Osteocyte (in vitro differentiated cells): ENCODE results near the gene CLIP1. TPM values are rescaled to one million over a fixed set of nuclear protein-coding genes. Genes with fewer than 3 reads are reported as not detected.

Source experiments
- DNase-seq: peaks from one replicate; pipeline ENCODE4 v3.0.0; 2021; ENCODE audit warnings: mixed read lengths; ENCODE audit not compliant: unreplicated experiment; ENCODE audit errors: extremely low spot score
- H3K27ac Mint-ChIP-seq: one replicate; pipeline ENCODE4 v1.8.0; 2021; ENCODE audit warnings: mild to moderate bottlenecking, mixed read lengths; ENCODE audit not compliant: unreplicated experiment
- H3K27me3 Mint-ChIP-seq: one replicate; pipeline ENCODE4 v1.8.0; 2021; ENCODE audit warnings: mixed read lengths; ENCODE audit not compliant: unreplicated experiment
- H3K36me3 Mint-ChIP-seq: one replicate; pipeline ENCODE4 v1.8.0; 2021; ENCODE audit warnings: mixed read lengths; ENCODE audit not compliant: unreplicated experiment
- H3K4me1 Mint-ChIP-seq: one replicate; pipeline ENCODE4 v1.8.0; 2021; ENCODE audit warnings: mixed read lengths; ENCODE audit not compliant: unreplicated experiment
- H3K4me3 Mint-ChIP-seq: one replicate; pipeline ENCODE4 v1.8.0; 2021; ENCODE audit warnings: mild to moderate bottlenecking, moderate library complexity, mixed read lengths; ENCODE audit not compliant: unreplicated experiment
- H3K9me3 Mint-ChIP-seq: one replicate; pipeline ENCODE4 v1.8.0; 2021; ENCODE audit warnings: mixed read lengths; ENCODE audit not compliant: unreplicated experiment
- total RNA-seq: library from RNA; stranded (reverse); gene quantifications from 2 replicates; pipeline ENCODE4 v1.2.1, GENCODE V29; 2021
- TF ChIP-seq, protein P1 (sequence below): fragments of 200-600 bp; sonication (generic); IDR thresholded peaks from 2 replicates; pipeline ENCODE4 v1.5.0; 2021; ENCODE audit warnings: antibody characterized with exemption, mild to moderate bottlenecking, moderate library complexity

Gene CLIP1
- total RNA-seq, 1 donor from 2014 or later, result 100.0 TPM

DNA sequence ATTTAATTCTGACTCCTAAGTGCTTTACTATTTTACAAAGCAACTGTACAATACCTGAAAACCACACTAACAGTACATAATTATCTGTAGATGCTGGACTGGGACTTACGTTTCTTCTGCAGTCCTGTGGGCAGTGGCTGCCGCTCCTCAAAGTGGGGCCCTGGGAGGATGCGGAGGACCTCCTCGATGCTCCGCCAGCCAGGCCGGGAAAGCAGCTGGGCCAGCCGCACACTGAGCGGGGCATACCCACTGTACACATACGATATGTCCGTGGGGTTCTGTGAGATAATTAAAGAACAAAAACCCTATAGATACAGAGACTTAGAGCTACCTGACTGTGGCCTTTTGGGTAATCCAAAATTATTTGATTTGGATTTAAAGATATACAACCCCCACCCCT, 189.8 kb downstream of the CLIP1 start:
- Mint-ChIP-seq H3K4me3 (no peak overlapping the region), H3K36me3 (peaks cover 31% of the 10 kb centered on the region), H3K27ac (no peak overlapping the region), H3K9me3 (no peaks in the 10 kb centered on the region), H3K4me1 (no peaks in the 10 kb centered on the region), H3K27me3 (no peaks in the 10 kb centered on the region)
- TF ChIP-seq, protein P1, sequence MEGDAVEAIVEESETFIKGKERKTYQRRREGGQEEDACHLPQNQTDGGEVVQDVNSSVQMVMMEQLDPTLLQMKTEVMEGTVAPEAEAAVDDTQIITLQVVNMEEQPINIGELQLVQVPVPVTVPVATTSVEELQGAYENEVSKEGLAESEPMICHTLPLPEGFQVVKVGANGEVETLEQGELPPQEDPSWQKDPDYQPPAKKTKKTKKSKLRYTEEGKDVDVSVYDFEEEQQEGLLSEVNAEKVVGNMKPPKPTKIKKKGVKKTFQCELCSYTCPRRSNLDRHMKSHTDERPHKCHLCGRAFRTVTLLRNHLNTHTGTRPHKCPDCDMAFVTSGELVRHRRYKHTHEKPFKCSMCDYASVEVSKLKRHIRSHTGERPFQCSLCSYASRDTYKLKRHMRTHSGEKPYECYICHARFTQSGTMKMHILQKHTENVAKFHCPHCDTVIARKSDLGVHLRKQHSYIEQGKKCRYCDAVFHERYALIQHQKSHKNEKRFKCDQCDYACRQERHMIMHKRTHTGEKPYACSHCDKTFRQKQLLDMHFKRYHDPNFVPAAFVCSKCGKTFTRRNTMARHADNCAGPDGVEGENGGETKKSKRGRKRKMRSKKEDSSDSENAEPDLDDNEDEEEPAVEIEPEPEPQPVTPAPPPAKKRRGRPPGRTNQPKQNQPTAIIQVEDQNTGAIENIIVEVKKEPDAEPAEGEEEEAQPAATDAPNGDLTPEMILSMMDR, result no peak
- no peak for DNase-seq

DNA sequence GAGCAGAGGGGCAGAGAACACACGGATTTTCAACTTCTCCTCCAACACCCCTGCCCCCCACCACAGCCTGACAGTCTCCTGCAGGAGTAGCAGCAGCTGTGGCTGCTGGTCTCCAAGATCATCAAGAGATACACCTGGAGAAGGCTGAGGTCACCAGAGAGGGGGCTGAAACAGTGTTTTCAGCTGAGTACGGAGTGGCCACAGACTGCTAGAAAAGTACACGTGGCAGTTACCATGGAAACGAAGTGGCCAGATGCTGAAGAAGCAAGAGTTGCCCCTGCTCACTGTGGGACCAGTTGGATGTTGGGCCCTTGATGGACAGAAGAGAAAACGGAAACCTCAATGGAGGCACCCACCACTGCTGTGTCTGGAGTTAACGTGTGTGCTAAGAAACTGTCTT, 191.7 kb downstream of the CLIP1 start:
- DNase-seq, result no peak
- no peaks in the 10 kb centered on the region for H3K27me3 Mint-ChIP-seq
- H3K9me3 Mint-ChIP-seq, result no peaks in the 10 kb centered on the region
- H3K27ac Mint-ChIP-seq, result no peak overlapping the region
- TF ChIP-seq, protein P1, result no peak
- peaks cover 8% of the 10 kb centered on the region for H3K4me1 Mint-ChIP-seq
- H3K4me3 Mint-ChIP-seq, result no peak overlapping the region
- peaks cover 26% of the 10 kb centered on the region for H3K36me3 Mint-ChIP-seq

DNA sequence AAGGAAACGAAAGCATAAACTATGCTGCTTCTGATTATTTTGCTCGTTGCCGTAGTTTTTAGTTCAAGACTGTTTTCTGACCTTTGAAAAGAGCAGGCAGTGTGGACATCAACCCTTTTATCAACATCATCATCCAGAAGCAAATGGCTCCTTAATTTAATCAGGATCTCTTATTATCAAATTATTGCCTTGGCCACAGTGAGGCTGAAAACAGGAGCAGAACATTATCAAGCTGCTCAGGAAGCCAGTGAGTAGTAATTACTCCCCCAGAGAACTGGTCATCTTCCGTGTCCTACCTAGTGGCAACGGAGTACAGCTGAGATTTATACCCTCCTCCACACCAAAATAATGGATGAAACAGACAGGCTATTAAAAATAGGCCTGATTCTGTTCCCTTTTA, 194.4 kb downstream of the CLIP1 start:
- Mint-ChIP-seq H3K27ac (no peak overlapping the region), H3K36me3 (peaks cover 17% of the 10 kb centered on the region), H3K27me3 (no peaks in the 10 kb centered on the region), H3K9me3 (no peaks in the 10 kb centered on the region), H3K4me3 (peak overlapping the region; percentile 22), H3K4me1 (peaks cover 26% of the 10 kb centered on the region)
- TF ChIP-seq, protein P1, result no peak
- DNase-seq, result no peak

DNA sequence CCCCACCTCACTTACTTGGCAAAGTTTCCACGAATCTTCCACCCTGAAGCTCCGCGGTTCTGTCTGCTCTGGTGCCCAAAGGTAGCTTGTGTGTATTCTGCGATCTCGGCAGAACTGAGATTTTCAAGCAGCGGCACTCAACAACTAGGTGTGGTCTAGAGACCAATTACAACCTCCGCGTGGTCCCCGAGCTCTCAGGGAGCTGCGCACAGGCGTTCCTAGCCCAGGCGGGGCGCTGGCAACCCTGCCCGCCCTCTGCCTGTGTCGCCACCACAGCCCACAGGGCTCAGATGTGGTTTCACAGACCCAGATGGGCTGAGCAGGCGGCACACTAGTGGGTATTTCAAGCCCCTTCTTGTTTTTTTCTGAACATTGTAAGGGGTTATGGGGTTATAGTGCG, 195.1 kb downstream of the CLIP1 start:
- TF ChIP-seq, protein P1, result no peak

DNA sequence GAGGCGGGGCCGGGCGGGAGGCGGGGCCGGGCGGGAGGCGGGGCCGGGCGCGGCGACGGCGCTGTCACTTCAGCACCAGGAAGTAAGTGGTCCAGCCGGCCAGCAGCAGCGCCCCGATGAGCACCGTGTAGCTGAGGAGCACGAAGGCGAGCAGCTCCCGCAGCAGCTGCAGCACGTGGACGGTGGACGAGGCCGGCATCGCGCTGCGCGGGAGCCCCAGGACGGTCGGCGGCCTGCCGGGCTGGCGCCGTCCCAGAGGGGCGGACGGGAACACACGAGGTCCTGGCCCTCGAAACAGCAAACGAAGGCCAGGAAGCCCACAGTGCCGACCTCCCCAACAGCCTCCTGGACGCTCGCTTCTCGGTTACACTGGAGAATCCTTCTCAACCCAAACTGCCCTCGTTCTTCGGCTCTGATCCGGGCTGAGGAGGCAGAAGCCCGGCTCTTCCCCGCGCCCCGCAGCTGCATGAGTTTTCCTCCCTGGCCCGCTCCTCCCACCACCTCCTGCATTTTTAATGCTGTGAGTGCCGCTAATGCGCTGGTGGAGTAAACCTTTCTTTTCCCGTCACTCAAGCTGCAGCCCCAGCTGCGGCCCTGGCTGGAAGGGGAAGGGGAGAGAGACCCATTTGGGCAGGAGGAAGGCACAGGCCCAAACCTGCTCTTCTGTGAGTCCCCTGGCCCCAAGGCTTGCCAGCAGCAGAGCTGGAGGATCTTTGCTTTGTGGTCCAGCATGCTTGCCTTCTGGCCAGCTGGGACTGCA, 195.9 kb downstream of the CLIP1 start:
- TF ChIP-seq, protein P1, result no peak
- Mint-ChIP-seq H3K36me3 (peaks cover 19% of the 10 kb centered on the region), H3K4me1 (peaks cover 27% of the 10 kb centered on the region), H3K27ac (no peak overlapping the region), H3K4me3 (peak overlapping the region; percentile 65), H3K9me3 (no peaks in the 10 kb centered on the region), H3K27me3 (no peaks in the 10 kb centered on the region)
- no peak for DNase-seq

More for the DNA sequence above, 195.1 kb downstream of the CLIP1 start:
- Mint-ChIP-seq H3K9me3 (no peaks in the 10 kb centered on the region), H3K4me3 (peak overlapping the region; percentile 65), H3K4me1 (peaks cover 27% of the 10 kb centered on the region), H3K27ac (no peak overlapping the region), H3K27me3 (no peaks in the 10 kb centered on the region), H3K36me3 (peaks cover 20% of the 10 kb centered on the region)
- no peak for DNase-seq
